ENCODE data around the gene EEF1AKMT2. TPM values are rescaled to one million over a fixed set of nuclear protein-coding genes. Genes with fewer than 3 reads are reported as not detected.

EEF1AKMT2 gene
- total and polyA plus RNA-seq, 9 of the 15 experiments (the other 6 are each of a cell fraction or from before 2014, with no cell fraction given) = 9.3 to 34.3 (median 23.7) TPM

- TF ChIP-seq MGA (IDR thresholded peaks at IDR 0.05) (no peak), KDM5B (IDR thresholded peaks at IDR 0.05; ENCODE audit: insufficient replicate concordance, low read depth, low read length) (no peak), HDAC1 (IDR thresholded peaks at IDR 0.05) (no peak), ZNF239 (CRISPR knock-in tag; IDR thresholded peaks at IDR 0.05) (no peak), ZNF232 (CRISPR knock-in tag; IDR thresholded peaks at IDR 0.05) (no peak), GABPB2 (CRISPR knock-in tag; conservative IDR thresholded peaks at IDR 0.05) (no peak), YY1 (IDR thresholded peaks at IDR 0.05; ENCODE audit: borderline replicate concordance in 1 of 3, control insufficient read depth in 1 of 3, extremely low read depth in 1 of 3, insufficient read depth in 3 of 3, insufficient read length in 1 of 3, insufficient replicate concordance in 2 of 3, low read depth in 1 of 3, low read length in 2 of 3) (no peak), ADNP (tag; IDR thresholded peaks at IDR 0.05) (no peak)
- TF ChIP-seq, protein P1, sequence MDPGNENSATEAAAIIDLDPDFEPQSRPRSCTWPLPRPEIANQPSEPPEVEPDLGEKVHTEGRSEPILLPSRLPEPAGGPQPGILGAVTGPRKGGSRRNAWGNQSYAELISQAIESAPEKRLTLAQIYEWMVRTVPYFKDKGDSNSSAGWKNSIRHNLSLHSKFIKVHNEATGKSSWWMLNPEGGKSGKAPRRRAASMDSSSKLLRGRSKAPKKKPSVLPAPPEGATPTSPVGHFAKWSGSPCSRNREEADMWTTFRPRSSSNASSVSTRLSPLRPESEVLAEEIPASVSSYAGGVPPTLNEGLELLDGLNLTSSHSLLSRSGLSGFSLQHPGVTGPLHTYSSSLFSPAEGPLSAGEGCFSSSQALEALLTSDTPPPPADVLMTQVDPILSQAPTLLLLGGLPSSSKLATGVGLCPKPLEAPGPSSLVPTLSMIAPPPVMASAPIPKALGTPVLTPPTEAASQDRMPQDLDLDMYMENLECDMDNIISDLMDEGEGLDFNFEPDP (CRISPR knock-in tag; IDR thresholded peaks at IDR 0.05) = no peak
Observed at GRCh38 chr10:124725171-124725631, 66.5 kb downstream of the EEF1AKMT2 start (continued).
